ENCODE results near the gene PRPF19.

Gene PRPF19

GRCh38 chr11:60875366-60876167 lies 30.8 kb downstream of the PRPF19 start:
- DNase-seq (ENCODE audit: low read depth), result no peak
- no peak for TF ChIP-seq CTCF (conservative IDR thresholded peaks at IDR 0.05; ENCODE audit: low read depth, low read length)
- no peak overlapping the region for H3K4me3 ChIP-seq (ENCODE audit: low read depth, low read length)

- H3K4me3 ChIP-seq (ENCODE audit: low read depth, low read length), result no peak overlapping the region
- TF ChIP-seq CTCF (conservative IDR thresholded peaks at IDR 0.05; ENCODE audit: low read depth, low read length), result no peak
- no peak for DNase-seq (ENCODE audit: low read depth)
Measured at GRCh38 chr11:60874421-60875365, 31.7 kb downstream of the PRPF19 start.

- no peak overlapping the region for H3K4me3 ChIP-seq (ENCODE audit: low read depth, low read length)
- no peak for TF ChIP-seq CTCF (conservative IDR thresholded peaks at IDR 0.05; ENCODE audit: low read depth, low read length)
- DNase-seq (ENCODE audit: low read depth), result no peak
Measured at GRCh38 chr11:60873533-60873932, 32.9 kb downstream of the PRPF19 start.

- H3K4me3 ChIP-seq (ENCODE audit: low read depth, low read length), result no peak overlapping the region
- DNase-seq (ENCODE audit: low read depth), result peak; percentile 97
- no peak for TF ChIP-seq CTCF (conservative IDR thresholded peaks at IDR 0.05; ENCODE audit: low read depth, low read length)
Measured at GRCh38 chr11:60872961-60873524, 33.3 kb downstream of the PRPF19 start.

- TF ChIP-seq CTCF (conservative IDR thresholded peaks at IDR 0.05; ENCODE audit: low read depth, low read length), result no peak
- peak; percentile 91 for DNase-seq (ENCODE audit: low read depth)
- no peak overlapping the region for H3K4me3 ChIP-seq (ENCODE audit: low read depth, low read length)
Measured at GRCh38 chr11:60872124-60872960, 34.0 kb downstream of the PRPF19 start.

GRCh38 chr11:60871378-60872061 lies 34.9 kb downstream of the PRPF19 start:
- H3K4me3 ChIP-seq (ENCODE audit: low read depth, low read length), result no peak overlapping the region
- TF ChIP-seq CTCF (conservative IDR thresholded peaks at IDR 0.05; ENCODE audit: low read depth, low read length), result peak; percentile 54
- peak; percentile 77 for DNase-seq (ENCODE audit: low read depth)

Data from choroid plexus epithelial cell (primary cell).